ENCODE data around the gene TRIM34. TPM values are rescaled to one million over a fixed set of nuclear protein-coding genes. Genes with fewer than 3 reads are reported as not detected.

TRIM34 gene
- total RNA-seq, 1 experiment from 2014 or later = 0.42 TPM

DNA sequence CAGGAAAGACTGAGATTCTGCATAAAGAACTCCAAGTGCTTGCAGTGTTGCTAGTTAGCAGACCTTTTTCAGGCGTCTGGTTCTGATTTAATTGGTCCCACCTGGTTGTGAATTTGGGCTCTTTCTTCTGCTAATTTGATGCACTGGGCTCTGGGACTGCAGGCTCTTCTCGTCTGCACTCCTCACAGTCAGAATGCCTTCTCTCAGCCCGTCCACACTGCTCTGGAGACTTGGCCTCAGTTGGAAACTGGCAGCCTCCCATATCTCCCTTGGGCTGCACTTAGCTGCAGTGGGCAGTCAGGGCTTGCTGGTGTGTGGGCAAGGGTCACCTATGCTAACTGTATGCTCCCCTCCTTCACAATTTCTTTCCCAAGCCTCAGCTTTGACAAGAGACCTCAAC, 26.8 kb upstream of the TRIM34 start:
- Histone ChIP-seq H3K27me3 (ENCODE audit: insufficient read depth, low read length) (no peaks in the 10 kb centered on the region), H3K9me2 (ENCODE audit: insufficient read depth) (no peaks in the 10 kb centered on the region), H2AFZ (ENCODE audit: low read depth, low read length, poor library complexity, severe bottlenecking) (no peak overlapping the region), H3K4me3 (replicated peaks in 1 of 2; ENCODE audit: low read depth in 1 of 2, low read length in 2 of 2) (no peak overlapping the region), H3K9ac (ENCODE audit: low read length) (no peak overlapping the region), H3K36me3 (ENCODE audit: control insufficient read depth in 1 of 2, insufficient read depth in 2 of 2, low read length in 2 of 2) (no peaks in the 10 kb centered on the region), H3K27ac (ENCODE audit: low read depth, low read length) (no peak overlapping the region), H3K79me2 (ENCODE audit: insufficient read depth, low read length) (no peaks in the 10 kb centered on the region), H4K20me1 (ENCODE audit: insufficient read depth) (no peaks in the 10 kb centered on the region), H3K4me1 (ENCODE audit: control insufficient read depth in 1 of 2, insufficient read depth in 2 of 2, low read length in 2 of 2) (peaks cover 3 to 31% of the 10 kb centered on the region in 2 experiments; a peak in 3 of 4 replicates), H3K4me2 (ENCODE audit: low read length) (no peak overlapping the region), H3K9me3 (ENCODE audit: control insufficient read depth in 1 of 2, insufficient read depth in 1 of 2, low read depth in 1 of 2, low read length in 2 of 2) (no peaks in the 10 kb centered on the region)
- CTCF ChIA-PET = no interaction called here
- TF ChIP-seq EGR1 (IDR thresholded peaks at IDR 0.05; ENCODE audit: low read depth) (no peak), JUND (IDR thresholded peaks at IDR 0.05) (no peak), ELF1 (IDR thresholded peaks at IDR 0.05; ENCODE audit: borderline replicate concordance, low read depth) (no peak), POLR2AphosphoS5 (IDR thresholded peaks at IDR 0.05; ENCODE audit: low read depth, low read length) (no peak), SP1 (IDR thresholded peaks at IDR 0.05; ENCODE audit: low read depth) (no peak), YY1 (IDR thresholded peaks at IDR 0.05; ENCODE audit: extremely low read depth, insufficient replicate concordance, low read depth, low read length) (no peak), ZNF274 (IDR thresholded peaks at IDR 0.05; ENCODE audit: low read depth, low read length) (no peak), SRF (IDR thresholded peaks at IDR 0.05; ENCODE audit: low read depth) (no peak), ZFX (IDR thresholded peaks at IDR 0.05) (no peak), EZH2phosphoT487 (IDR thresholded peaks at IDR 0.05; ENCODE audit: borderline replicate concordance) (no peak)
- TF ChIP-seq, protein P1, sequence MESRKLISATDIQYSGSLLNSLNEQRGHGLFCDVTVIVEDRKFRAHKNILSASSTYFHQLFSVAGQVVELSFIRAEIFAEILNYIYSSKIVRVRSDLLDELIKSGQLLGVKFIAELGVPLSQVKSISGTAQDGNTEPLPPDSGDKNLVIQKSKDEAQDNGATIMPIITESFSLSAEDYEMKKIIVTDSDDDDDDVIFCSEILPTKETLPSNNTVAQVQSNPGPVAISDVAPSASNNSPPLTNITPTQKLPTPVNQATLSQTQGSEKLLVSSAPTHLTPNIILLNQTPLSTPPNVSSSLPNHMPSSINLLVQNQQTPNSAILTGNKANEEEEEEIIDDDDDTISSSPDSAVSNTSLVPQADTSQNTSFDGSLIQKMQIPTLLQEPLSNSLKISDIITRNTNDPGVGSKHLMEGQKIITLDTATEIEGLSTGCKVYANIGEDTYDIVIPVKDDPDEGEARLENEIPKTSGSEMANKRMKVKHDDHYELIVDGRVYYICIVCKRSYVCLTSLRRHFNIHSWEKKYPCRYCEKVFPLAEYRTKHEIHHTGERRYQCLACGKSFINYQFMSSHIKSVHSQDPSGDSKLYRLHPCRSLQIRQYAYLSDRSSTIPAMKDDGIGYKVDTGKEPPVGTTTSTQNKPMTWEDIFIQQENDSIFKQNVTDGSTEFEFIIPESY (IDR thresholded peaks at IDR 0.05; ENCODE audit: extremely low read depth, insufficient replicate concordance, low read length) = no peak
- TF ChIP-seq, protein P2, sequence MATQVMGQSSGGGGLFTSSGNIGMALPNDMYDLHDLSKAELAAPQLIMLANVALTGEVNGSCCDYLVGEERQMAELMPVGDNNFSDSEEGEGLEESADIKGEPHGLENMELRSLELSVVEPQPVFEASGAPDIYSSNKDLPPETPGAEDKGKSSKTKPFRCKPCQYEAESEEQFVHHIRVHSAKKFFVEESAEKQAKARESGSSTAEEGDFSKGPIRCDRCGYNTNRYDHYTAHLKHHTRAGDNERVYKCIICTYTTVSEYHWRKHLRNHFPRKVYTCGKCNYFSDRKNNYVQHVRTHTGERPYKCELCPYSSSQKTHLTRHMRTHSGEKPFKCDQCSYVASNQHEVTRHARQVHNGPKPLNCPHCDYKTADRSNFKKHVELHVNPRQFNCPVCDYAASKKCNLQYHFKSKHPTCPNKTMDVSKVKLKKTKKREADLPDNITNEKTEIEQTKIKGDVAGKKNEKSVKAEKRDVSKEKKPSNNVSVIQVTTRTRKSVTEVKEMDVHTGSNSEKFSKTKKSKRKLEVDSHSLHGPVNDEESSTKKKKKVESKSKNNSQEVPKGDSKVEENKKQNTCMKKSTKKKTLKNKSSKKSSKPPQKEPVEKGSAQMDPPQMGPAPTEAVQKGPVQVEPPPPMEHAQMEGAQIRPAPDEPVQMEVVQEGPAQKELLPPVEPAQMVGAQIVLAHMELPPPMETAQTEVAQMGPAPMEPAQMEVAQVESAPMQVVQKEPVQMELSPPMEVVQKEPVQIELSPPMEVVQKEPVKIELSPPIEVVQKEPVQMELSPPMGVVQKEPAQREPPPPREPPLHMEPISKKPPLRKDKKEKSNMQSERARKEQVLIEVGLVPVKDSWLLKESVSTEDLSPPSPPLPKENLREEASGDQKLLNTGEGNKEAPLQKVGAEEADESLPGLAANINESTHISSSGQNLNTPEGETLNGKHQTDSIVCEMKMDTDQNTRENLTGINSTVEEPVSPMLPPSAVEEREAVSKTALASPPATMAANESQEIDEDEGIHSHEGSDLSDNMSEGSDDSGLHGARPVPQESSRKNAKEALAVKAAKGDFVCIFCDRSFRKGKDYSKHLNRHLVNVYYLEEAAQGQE (IDR thresholded peaks at IDR 0.05; ENCODE audit: low read depth) = no peak
- TF ChIP-seq, protein P3, sequence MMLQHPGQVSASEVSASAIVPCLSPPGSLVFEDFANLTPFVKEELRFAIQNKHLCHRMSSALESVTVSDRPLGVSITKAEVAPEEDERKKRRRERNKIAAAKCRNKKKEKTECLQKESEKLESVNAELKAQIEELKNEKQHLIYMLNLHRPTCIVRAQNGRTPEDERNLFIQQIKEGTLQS (IDR thresholded peaks at IDR 0.05) = no peak
- RAD21 ChIA-PET (ENCODE audit: low non-redundant PET in 1 of 2, low total read pairs in 2 of 2, uncharacterized antibody in 2 of 2, unreplicated experiment in 2 of 2) = no interaction called here
- POLR2A ChIA-PET = interaction anchor here (1.4 kb wide), 1 partner anchor 92 kb away, joined by 5 read pairs; no protein-coding TSS in a partner anchor
- ATAC-seq (no peak), DNase-seq (ENCODE audit: low read depth, low spot score) (no peak)
- BruUV-seq (replicated peaks) = no TSS peak
- intact Hi-C loops (cut with micrococcal nuclease) = no loop called here

All from HCT116 (cell line).